ENCODE data around the gene CAGE1.

- TF ChIP-seq, protein P1, sequence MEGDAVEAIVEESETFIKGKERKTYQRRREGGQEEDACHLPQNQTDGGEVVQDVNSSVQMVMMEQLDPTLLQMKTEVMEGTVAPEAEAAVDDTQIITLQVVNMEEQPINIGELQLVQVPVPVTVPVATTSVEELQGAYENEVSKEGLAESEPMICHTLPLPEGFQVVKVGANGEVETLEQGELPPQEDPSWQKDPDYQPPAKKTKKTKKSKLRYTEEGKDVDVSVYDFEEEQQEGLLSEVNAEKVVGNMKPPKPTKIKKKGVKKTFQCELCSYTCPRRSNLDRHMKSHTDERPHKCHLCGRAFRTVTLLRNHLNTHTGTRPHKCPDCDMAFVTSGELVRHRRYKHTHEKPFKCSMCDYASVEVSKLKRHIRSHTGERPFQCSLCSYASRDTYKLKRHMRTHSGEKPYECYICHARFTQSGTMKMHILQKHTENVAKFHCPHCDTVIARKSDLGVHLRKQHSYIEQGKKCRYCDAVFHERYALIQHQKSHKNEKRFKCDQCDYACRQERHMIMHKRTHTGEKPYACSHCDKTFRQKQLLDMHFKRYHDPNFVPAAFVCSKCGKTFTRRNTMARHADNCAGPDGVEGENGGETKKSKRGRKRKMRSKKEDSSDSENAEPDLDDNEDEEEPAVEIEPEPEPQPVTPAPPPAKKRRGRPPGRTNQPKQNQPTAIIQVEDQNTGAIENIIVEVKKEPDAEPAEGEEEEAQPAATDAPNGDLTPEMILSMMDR (IDR thresholded peaks at IDR 0.05 in 4 of 5, conservative IDR thresholded peaks at IDR 0.05 in 1 of 5), result no peak
- no peak for TF ChIP-seq POLR2A (IDR thresholded peaks at IDR 0.05)
These were observed 21.8 kb upstream of the CAGE1 start for GRCh38 chr6:7411328-7411727.
